ENCODE results near the gene OR52B2. TPM values are rescaled to one million over a fixed set of nuclear protein-coding genes. Genes with fewer than 3 reads are reported as not detected.

Gene OR52B2
- total RNA-seq, 1 experiment from 2014 or later = not detected

DNA sequence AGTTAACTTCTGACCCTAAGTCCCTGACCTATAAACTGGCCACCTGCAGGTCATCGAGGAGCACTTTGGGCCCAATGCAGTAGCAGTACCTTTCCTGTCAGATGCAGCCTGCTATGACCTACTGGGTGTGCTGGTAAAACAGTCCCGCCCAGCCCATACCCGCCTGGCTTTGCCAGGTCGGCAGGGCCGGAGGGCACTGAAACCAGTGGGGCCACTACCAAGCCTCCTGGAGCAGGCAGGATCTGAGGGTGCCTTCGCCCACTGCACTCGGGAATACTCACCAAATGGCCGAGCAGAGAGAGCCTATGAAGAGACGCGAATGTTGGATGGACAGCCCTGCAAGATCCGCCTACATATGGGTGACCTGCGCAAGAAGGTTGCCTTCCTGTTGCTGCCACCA lies 39.7 kb upstream of the OR52B2 start:
- Histone ChIP-seq H3K4me3 (ENCODE audit: low read depth, low read length, poor library complexity, severe bottlenecking) (no peak overlapping the region), H3K27ac (ENCODE audit: low read depth, low read length, poor library complexity, severe bottlenecking) (no peak overlapping the region), H3K27me3 (replicated peaks; ENCODE audit: insufficient read depth, low read depth, low read length, poor library complexity) (no peaks in the 10 kb centered on the region), H3K9me3 (ENCODE audit: low read depth, low read length, poor library complexity, severe bottlenecking) (no peaks in the 10 kb centered on the region), H3K4me1 (ENCODE audit: insufficient read depth, low read length, poor library complexity, severe bottlenecking) (no peaks in the 10 kb centered on the region), H3K36me3 (ENCODE audit: insufficient read depth, low read length, poor library complexity, severe bottlenecking) (peaks cover 6% of the 10 kb centered on the region)
- DNase-seq (ENCODE audit: low spot score) = no peak
- intact Hi-C loops (cut with micrococcal nuclease; ENCODE audit: unreplicated experiment) = no loop called here
- TF ChIP-seq, protein P1, sequence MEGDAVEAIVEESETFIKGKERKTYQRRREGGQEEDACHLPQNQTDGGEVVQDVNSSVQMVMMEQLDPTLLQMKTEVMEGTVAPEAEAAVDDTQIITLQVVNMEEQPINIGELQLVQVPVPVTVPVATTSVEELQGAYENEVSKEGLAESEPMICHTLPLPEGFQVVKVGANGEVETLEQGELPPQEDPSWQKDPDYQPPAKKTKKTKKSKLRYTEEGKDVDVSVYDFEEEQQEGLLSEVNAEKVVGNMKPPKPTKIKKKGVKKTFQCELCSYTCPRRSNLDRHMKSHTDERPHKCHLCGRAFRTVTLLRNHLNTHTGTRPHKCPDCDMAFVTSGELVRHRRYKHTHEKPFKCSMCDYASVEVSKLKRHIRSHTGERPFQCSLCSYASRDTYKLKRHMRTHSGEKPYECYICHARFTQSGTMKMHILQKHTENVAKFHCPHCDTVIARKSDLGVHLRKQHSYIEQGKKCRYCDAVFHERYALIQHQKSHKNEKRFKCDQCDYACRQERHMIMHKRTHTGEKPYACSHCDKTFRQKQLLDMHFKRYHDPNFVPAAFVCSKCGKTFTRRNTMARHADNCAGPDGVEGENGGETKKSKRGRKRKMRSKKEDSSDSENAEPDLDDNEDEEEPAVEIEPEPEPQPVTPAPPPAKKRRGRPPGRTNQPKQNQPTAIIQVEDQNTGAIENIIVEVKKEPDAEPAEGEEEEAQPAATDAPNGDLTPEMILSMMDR (conservative IDR thresholded peaks at IDR 0.05; ENCODE audit: low read depth, low read length) = no peak
- no peak for TF ChIP-seq EZH2 (IDR thresholded peaks at IDR 0.05; ENCODE audit: borderline replicate concordance, low read depth, low read length, poor library complexity, severe bottlenecking)
- ChIA-PET CTCF (no interaction called here), POLR2A (ENCODE audit: low non-redundant PET) (no interaction called here)
- no TSS peak for BruUV-seq (replicated peaks)

DNA sequence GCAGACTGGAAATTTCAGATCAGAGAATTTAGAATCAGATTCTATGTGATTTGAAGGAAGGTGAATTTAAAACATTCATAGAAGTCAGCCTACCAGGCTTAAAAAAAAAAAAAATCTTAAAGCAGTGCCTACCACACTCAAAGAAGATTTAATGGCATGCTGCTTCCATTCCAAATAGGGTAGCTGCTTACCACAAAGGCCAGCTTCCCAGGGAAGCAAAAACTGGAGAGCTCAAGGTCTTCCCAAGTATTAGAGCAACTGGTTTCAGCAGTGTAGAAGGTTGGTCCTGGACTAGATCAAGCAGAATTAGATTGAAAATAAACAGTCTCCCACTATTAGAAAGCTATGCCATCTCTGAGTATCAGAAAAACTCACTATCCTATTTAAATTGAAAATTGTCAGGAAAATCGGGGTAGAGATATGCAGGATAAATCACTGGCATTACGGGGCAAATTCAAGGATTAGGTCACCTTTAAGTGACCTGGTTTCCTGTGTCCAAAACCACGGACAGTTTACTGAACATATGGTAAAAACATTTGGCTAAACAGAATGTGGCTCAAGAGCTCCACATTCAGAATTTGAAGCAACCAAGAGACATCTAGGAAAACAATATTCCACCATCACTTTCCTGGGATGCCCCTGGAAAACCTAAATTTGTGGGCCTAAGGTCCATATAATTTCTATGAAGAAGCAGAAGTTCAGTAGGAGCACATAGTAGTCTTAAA lies 36.5 kb upstream of the OR52B2 start:
- Histone ChIP-seq H3K9me3 (ENCODE audit: low read depth, low read length, poor library complexity, severe bottlenecking) (no peaks in the 10 kb centered on the region), H3K27ac (ENCODE audit: low read depth, low read length, poor library complexity, severe bottlenecking) (no peak overlapping the region), H3K36me3 (ENCODE audit: insufficient read depth, low read length, poor library complexity, severe bottlenecking) (peaks cover 3% of the 10 kb centered on the region), H3K27me3 (replicated peaks; ENCODE audit: insufficient read depth, low read depth, low read length, poor library complexity) (no peaks in the 10 kb centered on the region), H3K4me1 (ENCODE audit: insufficient read depth, low read length, poor library complexity, severe bottlenecking) (no peaks in the 10 kb centered on the region), H3K4me3 (ENCODE audit: low read depth, low read length, poor library complexity, severe bottlenecking) (no peak overlapping the region)
- CTCF ChIA-PET = no interaction called here
- TF ChIP-seq EZH2 (IDR thresholded peaks at IDR 0.05; ENCODE audit: borderline replicate concordance, low read depth, low read length, poor library complexity, severe bottlenecking) = no peak
- TF ChIP-seq, protein P1 (conservative IDR thresholded peaks at IDR 0.05; ENCODE audit: low read depth, low read length) = no peak
- intact Hi-C loops (cut with micrococcal nuclease; ENCODE audit: unreplicated experiment) = no loop called here
- BruUV-seq (replicated peaks) = no TSS peak
- DNase-seq (ENCODE audit: low spot score) = no peak
- POLR2A ChIA-PET (ENCODE audit: low non-redundant PET) = no interaction called here

DNA sequence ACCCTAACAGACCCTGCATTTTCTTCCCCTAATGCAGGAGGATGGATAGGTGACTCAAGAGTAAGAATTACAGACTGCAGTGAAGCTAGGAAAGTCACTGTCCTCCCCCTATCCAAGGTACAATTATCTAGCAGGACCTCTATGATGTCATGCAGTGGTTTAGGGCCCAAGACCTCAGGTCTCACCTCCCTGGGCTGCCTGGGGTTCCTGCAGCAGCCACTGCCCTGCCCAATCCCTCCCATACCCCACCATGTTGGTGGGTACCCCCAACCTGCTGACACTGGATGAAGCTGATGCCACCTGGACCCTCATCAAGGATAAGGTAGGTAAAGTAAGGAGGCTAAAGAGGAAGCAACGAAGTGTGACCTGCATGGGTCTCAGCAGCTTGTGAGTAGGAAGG lies 35.2 kb upstream of the OR52B2 start, which contains the start of gene C11orf42:
C11orf42 (plus strand) TSS at position 192 of the 400 bp plus-strand sequence; CDS start at position 251, 59 bp downstream.
- H3K4me3 ChIP-seq (ENCODE audit: low read depth, low read length, poor library complexity, severe bottlenecking) = no peak within 1 kb of the TSS
- no peaks in the 10 kb centered on the region for H3K27me3 ChIP-seq (replicated peaks; ENCODE audit: insufficient read depth, low read depth, low read length, poor library complexity)
- ChIA-PET CTCF (no interaction called here), POLR2A (ENCODE audit: low non-redundant PET) (no interaction called here)
- H3K36me3 ChIP-seq (ENCODE audit: insufficient read depth, low read length, poor library complexity, severe bottlenecking) = peaks cover 3% of the 10 kb centered on the region
- H3K4me1 ChIP-seq (ENCODE audit: insufficient read depth, low read length, poor library complexity, severe bottlenecking) = peaks cover 7% of the 10 kb centered on the region
- intact Hi-C loops (cut with micrococcal nuclease; ENCODE audit: unreplicated experiment) = no loop called here
- BruUV-seq (replicated peaks) = no TSS peak
- H3K9me3 ChIP-seq (ENCODE audit: low read depth, low read length, poor library complexity, severe bottlenecking) = no peaks in the 10 kb centered on the region
- no peak for DNase-seq (ENCODE audit: low spot score)
- H3K27ac ChIP-seq (ENCODE audit: low read depth, low read length, poor library complexity, severe bottlenecking) = no peak within 1 kb of the TSS
- no peak for TF ChIP-seq EZH2 (IDR thresholded peaks at IDR 0.05; ENCODE audit: borderline replicate concordance, low read depth, low read length, poor library complexity, severe bottlenecking)
- TF ChIP-seq, protein P1 (conservative IDR thresholded peaks at IDR 0.05; ENCODE audit: low read depth, low read length) = no peak

All from A673 (cell line).